ENCODE measurements around the gene MYBPH. TPM values are rescaled to one million over a fixed set of nuclear protein-coding genes. Genes with fewer than 3 reads are reported as not detected.

The MYBPH gene
- total RNA-seq, 4 donors from 2014 or later, result not detected

DNA sequence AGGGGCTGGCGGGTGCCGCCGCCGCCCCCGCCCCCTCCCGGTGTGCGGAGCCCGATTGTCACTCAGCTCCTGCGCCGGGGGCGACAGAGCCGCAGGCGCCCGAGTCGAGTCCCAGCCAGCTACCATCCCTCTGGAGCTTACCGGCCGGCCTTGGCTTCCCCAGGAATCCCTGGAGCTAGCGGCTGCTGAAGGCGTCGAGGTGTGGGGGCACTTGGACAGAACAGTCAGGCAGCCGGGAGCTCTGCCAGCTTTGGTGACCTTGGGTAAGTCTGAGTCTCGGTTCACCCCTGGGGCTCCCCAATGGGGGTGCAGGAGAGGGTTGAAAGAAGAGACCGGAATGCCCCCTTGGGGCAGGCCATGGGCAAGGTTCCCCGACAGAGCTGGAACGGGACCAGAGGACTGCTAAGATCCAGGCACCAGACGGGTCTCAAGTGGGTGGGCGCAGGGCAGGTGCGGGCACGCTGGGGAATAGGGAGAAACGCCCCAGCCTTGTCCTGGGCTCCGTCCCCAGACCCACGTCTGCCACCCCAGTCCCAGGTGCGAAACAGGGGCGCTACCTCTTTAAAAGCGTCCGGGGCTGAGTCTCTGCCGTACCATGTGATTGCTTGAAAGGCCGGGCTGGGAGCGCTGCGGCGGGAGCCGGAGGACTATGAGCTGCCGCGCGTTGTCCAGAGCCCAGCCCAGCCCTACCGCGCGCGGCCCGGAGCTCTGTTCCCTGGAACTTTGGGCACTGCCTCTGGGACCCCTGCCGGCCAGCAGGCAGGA lies 47.8 kb downstream of the MYBPH start, which contains the start of gene ADORA1:
ADORA1 (plus strand) TSS at position 61 of the 765 bp plus-strand sequence. CDS start 1,116 bp downstream, outside the sequence.
- Histone ChIP-seq H3K9me3 (no peaks in the 10 kb centered on the region), H3K27ac (peak within 1 kb of the TSS in 2 of 4 donors; percentile 11 to 17), H3K27me3 (peaks cover 0 to 33% of the 10 kb centered on the region in 2 donors), H3K4me1 (peaks cover 0 to 46% (median 13%) of the 10 kb centered on the region in 4 donors), H3K36me3 (no peaks in the 10 kb centered on the region), H3K4me3 (peak within 1 kb of the TSS; percentile 17 to 46 (median 29))
- TF ChIP-seq EP300 (IDR thresholded peaks at IDR 0.05) (no peak), POLR2A (IDR thresholded peaks at IDR 0.05) (no peak)
- TF ChIP-seq, protein P1, sequence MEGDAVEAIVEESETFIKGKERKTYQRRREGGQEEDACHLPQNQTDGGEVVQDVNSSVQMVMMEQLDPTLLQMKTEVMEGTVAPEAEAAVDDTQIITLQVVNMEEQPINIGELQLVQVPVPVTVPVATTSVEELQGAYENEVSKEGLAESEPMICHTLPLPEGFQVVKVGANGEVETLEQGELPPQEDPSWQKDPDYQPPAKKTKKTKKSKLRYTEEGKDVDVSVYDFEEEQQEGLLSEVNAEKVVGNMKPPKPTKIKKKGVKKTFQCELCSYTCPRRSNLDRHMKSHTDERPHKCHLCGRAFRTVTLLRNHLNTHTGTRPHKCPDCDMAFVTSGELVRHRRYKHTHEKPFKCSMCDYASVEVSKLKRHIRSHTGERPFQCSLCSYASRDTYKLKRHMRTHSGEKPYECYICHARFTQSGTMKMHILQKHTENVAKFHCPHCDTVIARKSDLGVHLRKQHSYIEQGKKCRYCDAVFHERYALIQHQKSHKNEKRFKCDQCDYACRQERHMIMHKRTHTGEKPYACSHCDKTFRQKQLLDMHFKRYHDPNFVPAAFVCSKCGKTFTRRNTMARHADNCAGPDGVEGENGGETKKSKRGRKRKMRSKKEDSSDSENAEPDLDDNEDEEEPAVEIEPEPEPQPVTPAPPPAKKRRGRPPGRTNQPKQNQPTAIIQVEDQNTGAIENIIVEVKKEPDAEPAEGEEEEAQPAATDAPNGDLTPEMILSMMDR (IDR thresholded peaks at IDR 0.05), result no peak
- WGBS, 2 donors, result 0% methylated on average over 9 to 17 of the region's 51 CpGs
- peak; percentile 44 to 55 for DNase-seq (ENCODE audit: low spot score in 2 of 2)

- Histone ChIP-seq H3K27me3 (peaks cover 0 to 33% of the 10 kb centered on the region in 2 donors), H3K9me3 (no peaks in the 10 kb centered on the region), H3K4me3 (peak overlapping the region in 3 of 4 donors; percentile 28 to 46 (median 30)), H3K4me1 (peaks cover 0 to 46% (median 13%) of the 10 kb centered on the region in 4 donors), H3K27ac (no peak overlapping the region), H3K36me3 (no peaks in the 10 kb centered on the region)
- no peak for TF ChIP-seq EP300 (IDR thresholded peaks at IDR 0.05)
- TF ChIP-seq POLR2A (IDR thresholded peaks at IDR 0.05), result no peak
- TF ChIP-seq, protein P1 (IDR thresholded peaks at IDR 0.05), result no peak
- DNase-seq (ENCODE audit: low spot score in 2 of 2), result no peak
- WGBS, 2 donors, result 27 to 29% methylated on average over 11 to 12 of the region's 12 CpGs
Measured at GRCh38 chr1:203126866-203127665, 48.6 kb downstream of the MYBPH start.

DNA sequence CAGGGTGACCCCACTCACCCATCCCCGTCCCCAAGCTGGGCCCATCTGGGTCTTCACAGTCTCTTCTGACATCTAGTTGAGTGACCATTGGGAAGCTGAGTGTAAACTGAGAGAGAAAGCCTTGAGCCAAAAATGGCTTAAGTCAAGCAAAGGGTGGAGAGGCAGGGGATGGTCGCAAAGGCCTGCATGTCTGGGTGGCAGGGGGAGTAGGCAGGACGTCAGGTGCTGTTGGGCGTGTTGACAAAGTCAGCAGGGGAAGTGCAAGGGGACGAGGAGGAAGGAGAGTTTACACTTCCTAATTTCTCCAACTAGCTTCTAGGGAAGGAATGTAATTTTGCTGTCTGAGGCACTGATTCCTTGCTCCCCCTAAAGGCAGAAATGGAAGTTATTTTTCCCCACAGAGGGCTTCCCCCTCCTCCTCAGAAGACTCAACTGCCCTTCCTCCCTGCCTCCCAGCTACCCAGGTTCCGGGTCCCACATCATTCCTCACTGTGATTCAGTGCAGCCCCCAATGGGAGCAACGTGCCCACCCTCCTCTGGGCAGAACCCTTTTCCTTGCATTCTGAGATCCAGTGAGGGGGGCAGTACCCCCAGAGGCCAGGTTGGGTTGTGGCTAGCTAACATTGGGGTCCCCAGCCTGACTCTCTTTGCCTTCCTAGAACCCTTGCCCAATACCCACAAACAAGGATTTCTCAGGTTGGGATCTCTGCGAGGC lies 49.3 kb downstream of the MYBPH start:
- TF ChIP-seq POLR2A (IDR thresholded peaks at IDR 0.05), result no peak
- no peak for TF ChIP-seq EP300 (IDR thresholded peaks at IDR 0.05)
- TF ChIP-seq, protein P1 (IDR thresholded peaks at IDR 0.05), result peak in 3 of 5 experiments; percentile 33 to 42 (median 39)
- WGBS, 2 donors, result 38 to 42% methylated on average over 8 of the region's 8 CpGs
- Histone ChIP-seq H3K27me3 (peaks cover 0 to 38% of the 10 kb centered on the region in 2 donors), H3K4me1 (peaks cover 0 to 46% (median 13%) of the 10 kb centered on the region in 4 donors), H3K9me3 (no peaks in the 10 kb centered on the region), H3K4me3 (no peak overlapping the region), H3K27ac (no peak overlapping the region), H3K36me3 (no peaks in the 10 kb centered on the region)
- DNase-seq (ENCODE audit: low spot score in 2 of 2), result no peak

DNA sequence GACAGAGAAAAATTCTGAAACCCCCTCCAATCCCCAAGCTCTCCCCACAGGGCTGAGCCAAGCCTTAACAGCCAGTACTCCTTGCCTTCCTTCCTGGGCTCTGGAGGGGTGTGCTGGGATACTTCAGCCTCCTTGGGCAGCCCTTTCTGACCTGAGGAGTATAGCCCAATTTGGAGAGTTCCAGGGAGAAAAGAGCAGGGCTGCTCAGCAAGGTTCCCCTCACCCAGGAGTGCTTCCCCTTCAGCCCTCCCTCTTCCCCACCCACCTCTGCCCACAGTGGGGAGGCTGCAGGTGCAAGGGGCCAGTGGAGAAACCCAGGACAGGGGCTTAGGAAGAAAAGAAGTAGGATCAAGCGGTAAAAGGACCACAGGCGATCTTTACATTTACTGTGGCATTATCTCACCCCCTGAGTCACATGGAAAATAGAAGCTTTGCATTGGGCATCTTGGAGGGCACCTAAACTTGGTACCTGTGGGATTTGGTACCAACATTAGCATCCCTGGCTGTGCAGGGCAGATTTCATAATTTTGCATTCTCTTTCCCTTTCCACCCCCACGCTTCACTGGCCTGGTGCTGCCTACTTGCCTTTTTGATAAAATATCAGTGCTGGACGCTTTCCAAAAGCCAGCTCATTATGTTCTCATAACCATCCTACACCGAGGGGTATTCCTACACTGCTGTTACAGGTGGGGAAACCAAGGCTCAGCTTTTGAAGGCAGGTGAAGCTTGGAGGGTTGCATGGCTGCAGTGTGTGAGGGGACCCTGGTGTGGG lies 50.9 kb downstream of the MYBPH start:
- no peaks in the 10 kb centered on the region for H3K9me3 ChIP-seq
- peaks cover 0 to 51% of the 10 kb centered on the region in 2 donors for H3K27me3 ChIP-seq
- no peak overlapping the region for H3K4me3 ChIP-seq
- WGBS, 2 donors, result 68 to 80% methylated on average over 5 of the region's 5 CpGs
- DNase-seq (ENCODE audit: low spot score in 2 of 2), result no peak
- no peak overlapping the region for H3K27ac ChIP-seq
- H3K4me1 ChIP-seq, result peaks cover 0 to 36% (median 12%) of the 10 kb centered on the region in 4 donors
- TF ChIP-seq EP300 (IDR thresholded peaks at IDR 0.05) (no peak), POLR2A (IDR thresholded peaks at IDR 0.05) (no peak)
- TF ChIP-seq, protein P1 (IDR thresholded peaks at IDR 0.05), result no peak
- H3K36me3 ChIP-seq, result no peaks in the 10 kb centered on the region
